H1 (cell line): ENCODE data around the gene RPS5. TPM values are rescaled to one million over a fixed set of nuclear protein-coding genes. Genes with fewer than 3 reads are reported as not detected.
"Not testable (repeated sequence)": the region's sequence is repeated elsewhere in the genome, so short reads cannot be mapped to it uniquely, and the experiment has no call there.

ENCODE experiments used
- CTCF ChIA-PET: fragments of 300-600 bp; sonication (Branson Sonifier 250); formaldehyde crosslinking; loops from one replicate; lab custom pipeline; 2021; ENCODE audit not compliant: partially characterized antibody; lab: Charles Lee
- POLR2A ChIA-PET: fragments of 300-600 bp; sonication (Branson Sonifier 250); formaldehyde crosslinking; loops from one replicate; lab custom pipeline; 2021; ENCODE audit warnings: inconsistent platforms; ENCODE audit not compliant: partially characterized antibody; lab: Charles Lee
- DNase-seq, 2 experiments: peaks; one replicate each; pipeline versions ENCODE4 v3.0.0 to v3.0.0-alpha.2; 2010 to 2022; ENCODE audit warnings: low spot score in 2 of 2, low read depth in 1 of 2, mixed read lengths in 1 of 2
- FAIRE-seq: peaks from 2 replicates; lab custom pipeline; 2011; peaks lifted over from hg19 to GRCh38; lab: Jason Lieb, UNC
- H2AFZ ChIP-seq: 2 replicates; pipeline ENCODE4 v1.8.1; 2012; ENCODE audit warnings: low read length, inconsistent platforms
- H2AK5ac ChIP-seq: 2 replicates; pipeline ENCODE4 v1.6.1; 2013; ENCODE audit warnings: low read depth, low read length
- H2BK120ac ChIP-seq: replicated peaks from 2 replicates; pipeline ENCODE3; 2013; ENCODE audit warnings: low read depth, low read length, inconsistent platforms
- H2BK12ac ChIP-seq: 2 replicates; pipeline ENCODE4 v1.6.1; 2013; ENCODE audit warnings: low read depth, low read length
- H2BK15ac ChIP-seq: 2 replicates; pipeline ENCODE4 v1.6.1; 2013; ENCODE audit warnings: low read length
- H2BK20ac ChIP-seq: 2 replicates; pipeline ENCODE4 v1.6.1; 2013; ENCODE audit warnings: low read length
- H2BK5ac ChIP-seq: 2 replicates; pipeline ENCODE4 v1.6.1; 2013; ENCODE audit warnings: low read depth, low read length
- H3K14ac ChIP-seq: 2 replicates; pipeline ENCODE4 v1.6.1; 2013; ENCODE audit warnings: inconsistent platforms; ENCODE audit not compliant: insufficient read length
- H3K18ac ChIP-seq: 2 replicates; pipeline ENCODE4 v1.6.1; 2013; ENCODE audit warnings: low read length; ENCODE audit errors: extremely low read depth
- H3K23ac ChIP-seq: 2 replicates; pipeline ENCODE4 v1.6.1; 2013; ENCODE audit warnings: inconsistent platforms; ENCODE audit not compliant: insufficient read length
- H3K23me2 ChIP-seq: 2 replicates; pipeline ENCODE4 v1.6.1; 2013; ENCODE audit warnings: low read depth, low read length
- H3K27ac ChIP-seq: 2 replicates; pipeline ENCODE4 v1.6.1; 2011; ENCODE audit warnings: low read depth, low read length, inconsistent platforms
- H3K27me3 ChIP-seq, 4 experiments: replicated peaks in 1 of 4; 1 replicate in 1 of 4; 2 replicates in 3 of 4; pipeline versions ENCODE4 v1.6.1 to v1.8.1; 2011 to 2013; ENCODE audit warnings: low read length in 3 of 4, mild to moderate bottlenecking in 3 of 4, inconsistent platforms in 2 of 4, mixed read lengths in 2 of 4, moderate library complexity in 1 of 4; ENCODE audit not compliant: control insufficient read depth in 3 of 4, insufficient read depth in 3 of 4; ENCODE audit errors: extremely low read depth in 1 of 4
- H3K36me3 ChIP-seq, 4 experiments: 2 replicates each; pipeline versions ENCODE4 v1.6.1 to v1.8.1; 2011 to 2013; ENCODE audit warnings: mild to moderate bottlenecking in 4 of 4, low read length in 3 of 4, moderate library complexity in 2 of 4, control low read depth in 1 of 4, inconsistent platforms in 1 of 4; ENCODE audit not compliant: insufficient read depth in 4 of 4, control insufficient read depth in 2 of 4
- H3K4ac ChIP-seq: replicated peaks from 2 replicates; pipeline ENCODE3; 2013; ENCODE audit warnings: low read length, low read depth, mixed read lengths, inconsistent platforms; ENCODE audit not compliant: insufficient read length
- H3K4me1 ChIP-seq, 4 experiments: replicated peaks in 1 of 4; 1 replicate in 1 of 4; 2 replicates in 3 of 4; pipeline versions ENCODE4 v1.6.1 to v1.8.1; 2011 to 2013; ENCODE audit warnings: low read length in 3 of 4, inconsistent platforms in 2 of 4, mixed read lengths in 1 of 4; ENCODE audit not compliant: insufficient read depth in 4 of 4, control insufficient read depth in 3 of 4
- H3K4me2 ChIP-seq, 2 experiments: 2 replicates each; pipeline versions ENCODE4 v1.6.1 to v1.8.1; 2011 to 2013; ENCODE audit warnings: low read depth in 2 of 2, low read length in 2 of 2, control low read depth in 1 of 2, inconsistent platforms in 1 of 2, mild to moderate bottlenecking in 1 of 2; ENCODE audit not compliant: insufficient read depth in 1 of 2
- H3K4me3 ChIP-seq, 4 experiments: fragments of 200-600, 300-600 bp in 1 of 4; sonication (generic), shearing (Covaris generic), sonication (Bioruptor Twin) in 1 of 4; 2 replicates each; pipeline versions ENCODE4 v1.5.1 to v1.8.1; 2011 to 2016; ENCODE audit warnings: low read length in 4 of 4, low read depth in 3 of 4, control low read depth in 2 of 4, inconsistent platforms in 2 of 4, mild to moderate bottlenecking in 2 of 4, mixed read lengths in 1 of 4, moderate library complexity in 1 of 4; ENCODE audit not compliant: insufficient read depth in 2 of 4; ENCODE audit errors: extremely low read depth in 1 of 4
- H3K56ac ChIP-seq: replicated peaks from 2 replicates; pipeline ENCODE3; 2013; ENCODE audit warnings: low read depth, mild to moderate bottlenecking, mixed read lengths, low read length, inconsistent platforms; ENCODE audit not compliant: insufficient read length
- H3K79me1 ChIP-seq: 2 replicates; pipeline ENCODE4 v1.6.1; 2013; ENCODE audit warnings: low read depth, low read length, control low read depth
- H3K79me2 ChIP-seq, 2 experiments: 2 replicates each; pipeline versions ENCODE4 v1.6.1 to v1.8.1; 2012 to 2013; ENCODE audit warnings: low read length in 2 of 2, mild to moderate bottlenecking in 2 of 2, inconsistent platforms in 1 of 2; ENCODE audit not compliant: insufficient read depth in 2 of 2, control insufficient read depth in 1 of 2
- H3K9ac ChIP-seq, 4 experiments: replicated peaks in 1 of 4; 1 replicate in 1 of 4; 2 replicates in 3 of 4; pipeline versions ENCODE4 v1.6.1 to v1.8.1; 2011 to 2013; ENCODE audit warnings: low read depth in 3 of 4, low read length in 3 of 4, control low read depth in 2 of 4, mild to moderate bottlenecking in 2 of 4, moderate library complexity in 2 of 4, inconsistent platforms in 1 of 4; ENCODE audit errors: extremely low read depth in 1 of 4
- H3K9me3 ChIP-seq, 2 experiments: 2 replicates each; pipeline versions ENCODE4 v1.6.1 to v1.8.1; 2012 to 2013; ENCODE audit warnings: mild to moderate bottlenecking in 2 of 2, moderate library complexity in 2 of 2, control low read depth in 1 of 2, inconsistent platforms in 1 of 2, low read depth in 1 of 2, low read length in 1 of 2, mixed read lengths in 1 of 2; ENCODE audit not compliant: insufficient read depth in 2 of 2
- H4K20me1 ChIP-seq, 2 experiments: replicated peaks in 1 of 2; 2 replicates each; pipeline versions ENCODE3 to v1.8.1; 2011 to 2013; ENCODE audit warnings: inconsistent platforms in 2 of 2, low read length in 2 of 2, mild to moderate bottlenecking in 1 of 2; ENCODE audit not compliant: insufficient read depth in 2 of 2, control insufficient read depth in 1 of 2
- H4K5ac ChIP-seq: 2 replicates; pipeline ENCODE4 v1.6.1; 2013; ENCODE audit warnings: low read length, low read depth, mixed read lengths, inconsistent platforms; ENCODE audit not compliant: insufficient read length
- H4K8ac ChIP-seq: 2 replicates; pipeline ENCODE4 v1.8.0; 2013; ENCODE audit warnings: mild to moderate bottlenecking, moderate library complexity, low read length, inconsistent platforms; ENCODE audit not compliant: insufficient read depth; ENCODE audit errors: extremely low read depth
- H4K91ac ChIP-seq: replicated peaks from 2 replicates; pipeline ENCODE3; 2013; ENCODE audit warnings: low read length, mixed read lengths, inconsistent platforms; ENCODE audit not compliant: insufficient read length
- WGBS, 2 experiments: shearing (Covaris generic) in 1 of 2; methylation state at CpG; one replicate each; pipeline versions ENCODE4 v1.1.6 to v1.1.7; 2013 to 2015; ENCODE audit warnings: low lambda C conversion rate in 2 of 2, mixed read lengths in 2 of 2, inconsistent platforms in 1 of 2, low coverage in 1 of 2, missing lambda C conversion rate in 1 of 2; ENCODE audit not compliant: insufficient replicate concordance in 2 of 2, insufficient coverage in 1 of 2, insufficient read length in 1 of 2; ENCODE audit errors: extremely low coverage in 1 of 2, missing lambda C conversion rate in 1 of 2; 5-methylcytosine and 5-hydroxymethylcytosine counted together
- microRNA-seq, 2 experiments: library from miRNA; unstranded; fragments of <30 nt; microRNA quantifications; one replicate each; pipeline versions ENCODE4 to v1.2.0, GENCODE V29; 2016 to 2020; ENCODE audit warnings: borderline microRNAs expressed in 2 of 2, borderline number of aligned reads in 2 of 2, borderline replicate concordance in 1 of 2
- polyA plus RNA-seq, 7 experiments: library from polyadenylated mRNA; depleted of rRNA in 3 of 7; stranded (reverse) in 5 of 7; unstranded in 2 of 7; fragments of >200 nt in 5 of 7; fragments of 200-250 nt in 2 of 7; gene quantifications; 1 replicate in 5 of 7; 2 replicates in 1 of 7; 4 replicates in 1 of 7; pipeline versions ENCODE4 v1.2.1 to v1.2.3, GENCODE V29; 2011 to 2013; ENCODE audit warnings: missing spikeins in 2 of 7, mixed read lengths in 2 of 7
- small RNA-seq: library from polyadenylated mRNA; stranded (forward); fragments of <200 nt; extraction: miRNeasy Mini kit (QIAGEN cat#:217004); gene quantifications from one replicate; pipeline ENCODE3, GENCODE V24; 2013; ENCODE audit not compliant: insufficient read depth
- total RNA-seq: library from RNA; stranded (reverse); fragmentation: NEBNext Ultra II Directional; extraction: Animal tissue kit (Norgen Biotek cat#: 25700); gene quantifications from 2 replicates; pipeline ENCODE4 v1.2.1, GENCODE V29; 2021

Gene RPS5
- total and polyA plus RNA-seq, 2 of the 8 experiments (the other 6 are each of a cell fraction or from before 2014, with no cell fraction given), result 1,557 to 5,731 TPM

GRCh38 chr19:58442986-58443385 is 55.9 kb downstream of the RPS5 start:
- not testable (repeated sequence) for H3K79me1 ChIP-seq, H4K8ac ChIP-seq, DNase-seq, H3K23ac ChIP-seq, H3K14ac ChIP-seq, H3K79me2 ChIP-seq, H3K4me3 ChIP-seq, H2AFZ ChIP-seq, H4K20me1 ChIP-seq, H2BK12ac ChIP-seq, H4K91ac ChIP-seq, H3K4ac ChIP-seq, H3K56ac ChIP-seq, H2BK15ac ChIP-seq, FAIRE-seq, H3K36me3 ChIP-seq, H2BK20ac ChIP-seq, H3K27ac ChIP-seq, H4K5ac ChIP-seq, H3K18ac ChIP-seq, H3K4me1 ChIP-seq, H3K4me2 ChIP-seq, H2BK5ac ChIP-seq, H2AK5ac ChIP-seq, H2BK120ac ChIP-seq, H3K27me3 ChIP-seq, H3K9ac ChIP-seq, H3K23me2 ChIP-seq, H3K9me3 ChIP-seq
- 81% methylated on average over 7 of the region's 7 CpGs; no CpG with 5 or more reads in 1 of the 2 experiments for WGBS, 2 experiments
- CTCF ChIA-PET, result interaction anchor here (2.0 kb wide), 1 partner anchor 36 kb away, joined by 5 read pairs; no protein-coding TSS in a partner anchor
- POLR2A ChIA-PET, result interaction anchor here (1.4 kb wide), 1 partner anchor 20 kb away, joined by 5 read pairs; no protein-coding TSS in a partner anchor

Small RNA genes within 50 kb of the gene (microRNA-seq; reads per million reads assigned to microRNA genes)
- gene MIR4754, result 0.20 to 0.46 reads per million in 2 experiments

Small RNA genes within 50 kb of the gene (small RNA-seq; reads per million reads assigned to genes)
- gene MIR4754, result not detected
- gene RNA5SP473, result not detected

Other genes starting within 250 kb of the RPS5 start
- gene ZNF329, start 236.5 kb upstream of the RPS5 start, total RNA-seq, result 11.2 and 12.0 TPM in 2 replicates
- gene ZNF329, start 236.5 kb upstream of the RPS5 start, polyA plus RNA-seq (2011; rRNA removed), result 5.0 and 5.8 TPM in 2 replicates
- gene ZNF274, start 204.2 kb upstream of the RPS5 start, total RNA-seq, result 25.1 and 27.7 TPM in 2 replicates
- 13.3 and 14.2 TPM in 2 replicates for gene ZNF274, start 204.2 kb upstream of the RPS5 start, polyA plus RNA-seq (2011; rRNA removed)
- gene ZNF544, start 158.4 kb upstream of the RPS5 start, total RNA-seq, result 54.5 and 60.8 TPM in 2 replicates
- 47.9 and 48.8 TPM in 2 replicates for gene ZNF544, start 158.4 kb upstream of the RPS5 start, polyA plus RNA-seq (2011; rRNA removed)
- 20.5 and 21.5 TPM in 2 replicates for gene ZNF8, start 108.3 kb upstream of the RPS5 start, total RNA-seq
- gene ZNF8, start 108.3 kb upstream of the RPS5 start, polyA plus RNA-seq (2011; rRNA removed), result 9.2 and 9.8 TPM in 2 replicates
- 30.6 and 31.5 TPM in 2 replicates for gene ERVK3-1, start 81.9 kb upstream of the RPS5 start, total RNA-seq
- gene ERVK3-1, start 81.9 kb upstream of the RPS5 start, polyA plus RNA-seq (2011; rRNA removed), result 28.1 and 29.9 TPM in 2 replicates
- gene ZSCAN22, start 60.3 kb upstream of the RPS5 start, total RNA-seq, result 3.1 and 3.2 TPM in 2 replicates
- 2.6 and 3.3 TPM in 2 replicates for gene ZSCAN22, start 60.3 kb upstream of the RPS5 start, polyA plus RNA-seq (2011; rRNA removed)
- gene A1BG, start 33.8 kb upstream of the RPS5 start, total RNA-seq, result 19.9 and 20.8 TPM in 2 replicates
- gene A1BG, start 33.8 kb upstream of the RPS5 start, polyA plus RNA-seq (2011; rRNA removed), result 69.6 and 108 TPM in 2 replicates
- gene ZNF497, start 24.5 kb upstream of the RPS5 start, total RNA-seq, result 0.93 and 1.0 TPM in 2 replicates
- gene ZNF497, start 24.5 kb upstream of the RPS5 start, polyA plus RNA-seq (2011; rRNA removed), result 1.4 and 2.0 TPM in 2 replicates
- gene ZNF837, start 6.2 kb upstream of the RPS5 start, total RNA-seq, result 1.9 and 2.7 TPM in 2 replicates
- gene ZNF837, start 6.2 kb upstream of the RPS5 start, polyA plus RNA-seq (2011; rRNA removed), result 3.3 and 6.6 TPM in 2 replicates
- 1.0 and 1.2 TPM in 2 replicates for gene RNF225, start 8.4 kb downstream of the RPS5 start, total RNA-seq
- 0.17 TPM in 2 replicates for gene RNF225, start 8.4 kb downstream of the RPS5 start, polyA plus RNA-seq (2011; rRNA removed)
- gene ZNF584, start 21.4 kb downstream of the RPS5 start, total RNA-seq, result 4.5 and 5.2 TPM in 2 replicates
- gene ZNF584, start 21.4 kb downstream of the RPS5 start, polyA plus RNA-seq (2011; rRNA removed), result 2.5 and 2.7 TPM in 2 replicates
- gene ZNF132, start 52.9 kb downstream of the RPS5 start, total RNA-seq, result 1.5 and 1.9 TPM in 2 replicates
- gene ZNF132, start 52.9 kb downstream of the RPS5 start, polyA plus RNA-seq (2011; rRNA removed), result 0.86 and 0.89 TPM in 2 replicates
- gene ZNF324B, start 64.4 kb downstream of the RPS5 start, total RNA-seq, result 5.3 and 6.0 TPM in 2 replicates
- gene ZNF324B, start 64.4 kb downstream of the RPS5 start, polyA plus RNA-seq (2011; rRNA removed), result 2.9 and 3.5 TPM in 2 replicates
- 5.8 and 6.4 TPM in 2 replicates for gene ZNF324, start 79.8 kb downstream of the RPS5 start, total RNA-seq
- gene ZNF324, start 79.8 kb downstream of the RPS5 start, polyA plus RNA-seq (2011; rRNA removed), result 5.1 and 6.7 TPM in 2 replicates
- gene ZNF446, start 89.1 kb downstream of the RPS5 start, total RNA-seq, result 4.1 and 4.3 TPM in 2 replicates
- 5.5 and 8.2 TPM in 2 replicates for gene ZNF446, start 89.1 kb downstream of the RPS5 start, polyA plus RNA-seq (2011; rRNA removed)
- gene SLC27A5, start 124.7 kb downstream of the RPS5 start, total RNA-seq, result 20.7 and 25.1 TPM in 2 replicates
- gene SLC27A5, start 124.7 kb downstream of the RPS5 start, polyA plus RNA-seq (2011; rRNA removed), result 80.5 and 95.9 TPM in 2 replicates
- 16.9 and 17.3 TPM in 2 replicates for gene ZBTB45, start 132.5 kb downstream of the RPS5 start, total RNA-seq
- 17.2 and 31.4 TPM in 2 replicates for gene ZBTB45, start 132.5 kb downstream of the RPS5 start, polyA plus RNA-seq (2011; rRNA removed)
- 1,398 and 1,433 TPM in 2 replicates for gene TRIM28, start 156.8 kb downstream of the RPS5 start, total RNA-seq
- gene TRIM28, start 156.8 kb downstream of the RPS5 start, polyA plus RNA-seq (2011; rRNA removed), result 1,442 and 2,243 TPM in 2 replicates
- 70.0 and 75.8 TPM in 2 replicates for gene CHMP2A, start 167.8 kb downstream of the RPS5 start, total RNA-seq
- 115 and 132 TPM in 2 replicates for gene CHMP2A, start 167.8 kb downstream of the RPS5 start, polyA plus RNA-seq (2011; rRNA removed)
- gene UBE2M, start 171.3 kb downstream of the RPS5 start, total RNA-seq, result 114 and 119 TPM in 2 replicates
- 91.8 and 93.8 TPM in 2 replicates for gene UBE2M, start 171.3 kb downstream of the RPS5 start, polyA plus RNA-seq (2011; rRNA removed)
- gene MZF1, start 186.1 kb downstream of the RPS5 start, total RNA-seq, result 15.2 and 15.5 TPM in 2 replicates
- gene MZF1, start 186.1 kb downstream of the RPS5 start, polyA plus RNA-seq (2011; rRNA removed), result 25.0 and 38.0 TPM in 2 replicates